Measurements from ENCODE around the gene UBAC2.

The UBAC2 gene

GRCh38 chr13:99362362-99362761, 161.7 kb downstream of the UBAC2 start:
- no peak overlapping the region for H3K27ac ChIP-seq (ENCODE audit: low read depth, low read length, poor library complexity, severe bottlenecking)
- no peaks in the 10 kb centered on the region for H3K9me3 ChIP-seq (ENCODE audit: low read length)
- H3K36me3 ChIP-seq (ENCODE audit: insufficient read depth, low read length): peaks cover 73% of the 10 kb centered on the region
- H3K79me2 ChIP-seq (ENCODE audit: insufficient read depth, low read length): peaks cover 100% of the 10 kb centered on the region
- H3K9ac ChIP-seq (ENCODE audit: low read length): no peak overlapping the region
- H3K4me1 ChIP-seq (ENCODE audit: insufficient read depth, low read length, severe bottlenecking): peaks cover 91% of the 10 kb centered on the region
- no peaks in the 10 kb centered on the region for H3K27me3 ChIP-seq (ENCODE audit: insufficient read depth, low read length)
- no peak overlapping the region for H3K4me3 ChIP-seq (ENCODE audit: low read depth, low read length, poor library complexity, severe bottlenecking)
- no peak overlapping the region for H2AFZ ChIP-seq (ENCODE audit: low read length)
- no peaks in the 10 kb centered on the region for H3K9me2 ChIP-seq (ENCODE audit: low read depth, low read length)
- no peaks in the 10 kb centered on the region for H3F3A ChIP-seq (ENCODE audit: insufficient read depth, low read length)
- TF ChIP-seq CTCF (IDR thresholded peaks at IDR 0.05; ENCODE audit: low read length) (no peak), EZH2 (IDR thresholded peaks at IDR 0.05; ENCODE audit: borderline replicate concordance, low read length) (no peak)
- H3K4me2 ChIP-seq (ENCODE audit: low read length): no peak overlapping the region; the same call in 1 of the 2 replicates
- peaks cover 6% of the 10 kb centered on the region; the same call in 1 of the 2 replicates for H4K20me1 ChIP-seq (ENCODE audit: insufficient read depth, low read length)

DNA sequence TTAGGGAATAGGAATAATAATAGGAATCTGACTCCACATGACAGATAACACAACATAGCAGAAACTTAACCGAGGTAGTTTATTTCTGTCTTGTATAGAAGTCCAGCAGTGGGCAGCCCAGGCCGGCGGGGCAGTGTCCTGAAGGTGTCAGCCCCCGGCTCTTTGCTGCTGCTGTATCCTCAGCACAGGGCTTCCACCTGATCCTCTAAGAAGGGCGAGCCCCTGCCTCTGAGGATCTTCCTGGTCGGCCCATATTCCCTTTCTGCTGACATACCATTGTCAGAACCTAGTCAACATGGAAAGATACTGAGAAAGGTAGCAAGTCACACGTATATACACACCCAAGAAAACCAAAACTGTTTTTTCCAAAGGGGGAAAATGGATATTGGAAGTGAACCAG, 162.7 kb downstream of the UBAC2 start:
- Histone ChIP-seq H3K79me2 (ENCODE audit: insufficient read depth, low read length) (peaks cover 100% of the 10 kb centered on the region), H3F3A (ENCODE audit: insufficient read depth, low read length) (no peaks in the 10 kb centered on the region), H3K9me2 (ENCODE audit: low read depth, low read length) (no peaks in the 10 kb centered on the region), H3K27ac (ENCODE audit: low read depth, low read length, poor library complexity, severe bottlenecking) (peak overlapping the region; percentile 4), H3K27me3 (ENCODE audit: insufficient read depth, low read length) (no peaks in the 10 kb centered on the region), H3K4me3 (ENCODE audit: low read depth, low read length, poor library complexity, severe bottlenecking) (no peak overlapping the region), H3K4me1 (ENCODE audit: insufficient read depth, low read length, severe bottlenecking) (peaks cover 81% of the 10 kb centered on the region), H2AFZ (ENCODE audit: low read length) (no peak overlapping the region), H3K9ac (ENCODE audit: low read length) (no peak overlapping the region), H3K9me3 (ENCODE audit: low read length) (no peaks in the 10 kb centered on the region), H3K36me3 (ENCODE audit: insufficient read depth, low read length) (peaks cover 75% of the 10 kb centered on the region), H3K4me2 (ENCODE audit: low read length) (peak overlapping the region; percentile 2; the same call in 1 of the 2 replicates), H4K20me1 (ENCODE audit: insufficient read depth, low read length) (peaks cover 6% of the 10 kb centered on the region; the same call in 1 of the 2 replicates)
- TF ChIP-seq CTCF (IDR thresholded peaks at IDR 0.05; ENCODE audit: low read length): no peak
- TF ChIP-seq EZH2 (IDR thresholded peaks at IDR 0.05; ENCODE audit: borderline replicate concordance, low read length): no peak

- no peak overlapping the region for H3K9ac ChIP-seq (ENCODE audit: low read length)
- H3K9me2 ChIP-seq (ENCODE audit: low read depth, low read length): no peaks in the 10 kb centered on the region
- peaks cover 75% of the 10 kb centered on the region for H3K4me1 ChIP-seq (ENCODE audit: insufficient read depth, low read length, severe bottlenecking)
- peaks cover 95% of the 10 kb centered on the region for H3K79me2 ChIP-seq (ENCODE audit: insufficient read depth, low read length)
- no peak overlapping the region; the same call in 1 of the 2 replicates for H3K4me2 ChIP-seq (ENCODE audit: low read length)
- no peak overlapping the region for H3K27ac ChIP-seq (ENCODE audit: low read depth, low read length, poor library complexity, severe bottlenecking)
- H3K9me3 ChIP-seq (ENCODE audit: low read length): no peaks in the 10 kb centered on the region
- H3K36me3 ChIP-seq (ENCODE audit: insufficient read depth, low read length): peaks cover 75% of the 10 kb centered on the region
- no peaks in the 10 kb centered on the region for H3F3A ChIP-seq (ENCODE audit: insufficient read depth, low read length)
- H3K27me3 ChIP-seq (ENCODE audit: insufficient read depth, low read length): no peaks in the 10 kb centered on the region
- no peak overlapping the region for H3K4me3 ChIP-seq (ENCODE audit: low read depth, low read length, poor library complexity, severe bottlenecking)
- peaks cover 6% of the 10 kb centered on the region; the same call in 1 of the 2 replicates for H4K20me1 ChIP-seq (ENCODE audit: insufficient read depth, low read length)
- H2AFZ ChIP-seq (ENCODE audit: low read length): no peak overlapping the region
- TF ChIP-seq EZH2 (IDR thresholded peaks at IDR 0.05; ENCODE audit: borderline replicate concordance, low read length) (no peak), CTCF (IDR thresholded peaks at IDR 0.05; ENCODE audit: low read length) (no peak)
Observed at GRCh38 chr13:99363949-99364348, 163.3 kb downstream of the UBAC2 start.

Data from OCI-LY1 (cell line).